Measurements from ENCODE around the gene NDC80. TPM values are rescaled to one million over a fixed set of nuclear protein-coding genes. Genes with fewer than 3 reads are reported as not detected.

NDC80 gene
- total and polyA plus RNA-seq, 9 of the 15 experiments (the other 6 are each of a cell fraction or from before 2014, with no cell fraction given): 65.2 to 97.9 (median 83.3) TPM

- TF ChIP-seq ARID4B (CRISPR knock-in tag; IDR thresholded peaks at IDR 0.05): peak; percentile 88
- TF ChIP-seq CEBPB (tag; IDR thresholded peaks at IDR 0.05): no peak
- TF ChIP-seq TCF7L2 (IDR thresholded peaks at IDR 0.05; ENCODE audit: low read depth, low read length): peak; percentile 91
- TF ChIP-seq, protein P1, sequence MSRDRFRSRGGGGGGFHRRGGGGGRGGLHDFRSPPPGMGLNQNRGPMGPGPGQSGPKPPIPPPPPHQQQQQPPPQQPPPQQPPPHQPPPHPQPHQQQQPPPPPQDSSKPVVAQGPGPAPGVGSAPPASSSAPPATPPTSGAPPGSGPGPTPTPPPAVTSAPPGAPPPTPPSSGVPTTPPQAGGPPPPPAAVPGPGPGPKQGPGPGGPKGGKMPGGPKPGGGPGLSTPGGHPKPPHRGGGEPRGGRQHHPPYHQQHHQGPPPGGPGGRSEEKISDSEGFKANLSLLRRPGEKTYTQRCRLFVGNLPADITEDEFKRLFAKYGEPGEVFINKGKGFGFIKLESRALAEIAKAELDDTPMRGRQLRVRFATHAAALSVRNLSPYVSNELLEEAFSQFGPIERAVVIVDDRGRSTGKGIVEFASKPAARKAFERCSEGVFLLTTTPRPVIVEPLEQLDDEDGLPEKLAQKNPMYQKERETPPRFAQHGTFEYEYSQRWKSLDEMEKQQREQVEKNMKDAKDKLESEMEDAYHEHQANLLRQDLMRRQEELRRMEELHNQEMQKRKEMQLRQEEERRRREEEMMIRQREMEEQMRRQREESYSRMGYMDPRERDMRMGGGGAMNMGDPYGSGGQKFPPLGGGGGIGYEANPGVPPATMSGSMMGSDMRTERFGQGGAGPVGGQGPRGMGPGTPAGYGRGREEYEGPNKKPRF (IDR thresholded peaks at IDR 0.05; ENCODE audit: low read depth, low read length): no peak
- TF ChIP-seq FOXA3 (CRISPR knock-in tag; conservative IDR thresholded peaks at IDR 0.05 in 1 of 2, IDR thresholded peaks at IDR 0.05 in 1 of 2): 0 out of 4 replicates have a peak, but pooled peaks of 1 of the 2 experiments have one; percentile 7
- peak; percentile 92 for TF ChIP-seq MYC (IDR thresholded peaks at IDR 0.05; ENCODE audit: low read depth, low read length)
- TF ChIP-seq MYC (CRISPR knock-in tag; IDR thresholded peaks at IDR 0.05; ENCODE audit: borderline replicate concordance, low read depth): peak; percentile 61; the same call in 1 of the 2 replicates
- TF ChIP-seq, protein P2, sequence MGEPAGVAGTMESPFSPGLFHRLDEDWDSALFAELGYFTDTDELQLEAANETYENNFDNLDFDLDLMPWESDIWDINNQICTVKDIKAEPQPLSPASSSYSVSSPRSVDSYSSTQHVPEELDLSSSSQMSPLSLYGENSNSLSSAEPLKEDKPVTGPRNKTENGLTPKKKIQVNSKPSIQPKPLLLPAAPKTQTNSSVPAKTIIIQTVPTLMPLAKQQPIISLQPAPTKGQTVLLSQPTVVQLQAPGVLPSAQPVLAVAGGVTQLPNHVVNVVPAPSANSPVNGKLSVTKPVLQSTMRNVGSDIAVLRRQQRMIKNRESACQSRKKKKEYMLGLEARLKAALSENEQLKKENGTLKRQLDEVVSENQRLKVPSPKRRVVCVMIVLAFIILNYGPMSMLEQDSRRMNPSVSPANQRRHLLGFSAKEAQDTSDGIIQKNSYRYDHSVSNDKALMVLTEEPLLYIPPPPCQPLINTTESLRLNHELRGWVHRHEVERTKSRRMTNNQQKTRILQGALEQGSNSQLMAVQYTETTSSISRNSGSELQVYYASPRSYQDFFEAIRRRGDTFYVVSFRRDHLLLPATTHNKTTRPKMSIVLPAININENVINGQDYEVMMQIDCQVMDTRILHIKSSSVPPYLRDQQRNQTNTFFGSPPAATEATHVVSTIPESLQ (CRISPR knock-in tag; IDR thresholded peaks at IDR 0.05): peak; percentile 78
- TF ChIP-seq MED1 (CRISPR knock-in tag; IDR thresholded peaks at IDR 0.05; ENCODE audit: borderline replicate concordance): no peak
- peak; percentile 70 for TF ChIP-seq TAF9B (IDR thresholded peaks at IDR 0.05; ENCODE audit: partially characterized antibody)
- TF ChIP-seq ELF1 (tag; IDR thresholded peaks at IDR 0.05): peak; percentile 91
- TF ChIP-seq SAP30 (IDR thresholded peaks at IDR 0.05; ENCODE audit: borderline replicate concordance, insufficient read depth, low read depth, low read length, poor library complexity, severe bottlenecking): peak; percentile 95
- no peak for TF ChIP-seq KDM2B (CRISPR knock-in tag; IDR thresholded peaks at IDR 0.05)
- no peak for TF ChIP-seq SMAD2 (IDR thresholded peaks at IDR 0.05; ENCODE audit: low read depth, low read length)
- no peak for TF ChIP-seq XRCC3 (IDR thresholded peaks at IDR 0.05)
- TF ChIP-seq ZC3H4 (CRISPR knock-in tag; IDR thresholded peaks at IDR 0.05; ENCODE audit: borderline replicate concordance): peak; percentile 48; the same call in 1 of the 2 replicates
- peak; percentile 99 for TF ChIP-seq EP400 (IDR thresholded peaks at IDR 0.05)
These were observed at the start of gene NDC80, which contains the start of gene METTL4 (continued) for GRCh38 chr18:2571200-2572170.

Data from K562 (cell line).